ENCODE results near the gene PHAX.

The PHAX gene

GRCh38 chr5:126610160-126610559, 9.4 kb downstream of the PHAX start:
- TF ChIP-seq NFIC (IDR thresholded peaks at IDR 0.05) (no peak), RAD21 (IDR thresholded peaks at IDR 0.05; ENCODE audit: low read depth) (no peak), MAX (IDR thresholded peaks at IDR 0.05) (no peak), CREB1 (IDR thresholded peaks at IDR 0.05; ENCODE audit: low read depth) (no peak), TCF12 (IDR thresholded peaks at IDR 0.05; ENCODE audit: low read depth) (no peak)

GRCh38 chr5:126610616-126611015, 9.9 kb downstream of the PHAX start:
- TF ChIP-seq YY1 (IDR thresholded peaks at IDR 0.05; ENCODE audit: low read depth): no peak
- TF ChIP-seq CEBPB (IDR thresholded peaks at IDR 0.05): no peak
- TF ChIP-seq NFIC (IDR thresholded peaks at IDR 0.05): no peak
- no peak for TF ChIP-seq MAX (IDR thresholded peaks at IDR 0.05)
- TF ChIP-seq EGR1 (IDR thresholded peaks at IDR 0.05): no peak
- TF ChIP-seq ZBTB7A (IDR thresholded peaks at IDR 0.05; ENCODE audit: low read depth): no peak
- no peak for TF ChIP-seq TEAD4 (IDR thresholded peaks at IDR 0.05)
- TF ChIP-seq CREB1 (IDR thresholded peaks at IDR 0.05; ENCODE audit: low read depth): no peak
- TF ChIP-seq USF1 (IDR thresholded peaks at IDR 0.05): no peak
- no peak for TF ChIP-seq TAF1 (IDR thresholded peaks at IDR 0.05; ENCODE audit: low read depth)

GRCh38 chr5:126613941-126614592, 13.3 kb downstream of the PHAX start:
- no peak for TF ChIP-seq TAF1 (IDR thresholded peaks at IDR 0.05; ENCODE audit: low read depth)
- TF ChIP-seq FOXM1 (IDR thresholded peaks at IDR 0.05; ENCODE audit: borderline replicate concordance, low read depth): no peak
- no peak for TF ChIP-seq USF1 (IDR thresholded peaks at IDR 0.05)
- no peak for TF ChIP-seq TCF12 (IDR thresholded peaks at IDR 0.05; ENCODE audit: low read depth)
- TF ChIP-seq CREB1 (IDR thresholded peaks at IDR 0.05; ENCODE audit: low read depth): no peak
- no peak for TF ChIP-seq TEAD4 (IDR thresholded peaks at IDR 0.05)
- no peak for TF ChIP-seq NFIC (IDR thresholded peaks at IDR 0.05)
- TF ChIP-seq EGR1 (IDR thresholded peaks at IDR 0.05): no peak
- TF ChIP-seq REST (IDR thresholded peaks at IDR 0.05; ENCODE audit: low read depth): no peak
- no peak for TF ChIP-seq RAD21 (IDR thresholded peaks at IDR 0.05; ENCODE audit: low read depth)
- no peak for TF ChIP-seq CEBPB (IDR thresholded peaks at IDR 0.05)

GRCh38 chr5:126615286-126615685, 14.5 kb downstream of the PHAX start:
- TF ChIP-seq TCF12 (IDR thresholded peaks at IDR 0.05; ENCODE audit: low read depth) (no peak), USF1 (IDR thresholded peaks at IDR 0.05) (no peak), CREB1 (IDR thresholded peaks at IDR 0.05; ENCODE audit: low read depth) (no peak)

- TF ChIP-seq ZBTB7A (IDR thresholded peaks at IDR 0.05; ENCODE audit: low read depth) (no peak), TEAD4 (IDR thresholded peaks at IDR 0.05) (no peak), CREB1 (IDR thresholded peaks at IDR 0.05; ENCODE audit: low read depth) (no peak), YY1 (IDR thresholded peaks at IDR 0.05; ENCODE audit: low read depth) (no peak), REST (IDR thresholded peaks at IDR 0.05; ENCODE audit: low read depth) (no peak), FOXM1 (IDR thresholded peaks at IDR 0.05; ENCODE audit: borderline replicate concordance, low read depth) (no peak), TAF1 (IDR thresholded peaks at IDR 0.05; ENCODE audit: low read depth) (no peak), CEBPB (IDR thresholded peaks at IDR 0.05) (no peak), EP300 (IDR thresholded peaks at IDR 0.05; ENCODE audit: borderline replicate concordance) (no peak), EGR1 (IDR thresholded peaks at IDR 0.05) (no peak), MAX (IDR thresholded peaks at IDR 0.05) (no peak), RAD21 (IDR thresholded peaks at IDR 0.05; ENCODE audit: low read depth) (no peak), TCF12 (IDR thresholded peaks at IDR 0.05; ENCODE audit: low read depth) (no peak), NFIC (IDR thresholded peaks at IDR 0.05) (no peak), USF1 (IDR thresholded peaks at IDR 0.05) (no peak)
These were observed 19.0 kb downstream of the PHAX start for GRCh38 chr5:126619781-126620180.

Data from Ishikawa (cell line).